Measurements from ENCODE around the gene RBPMS2. TPM values are rescaled to one million over a fixed set of nuclear protein-coding genes. Genes with fewer than 3 reads are reported as not detected.
A peak's percentile ranks its signal among the peaks of the same experiment; 100 is the strongest.

Gene RBPMS2
- total and polyA plus RNA-seq, 2 of the 4 experiments (the other 2 are of a cell fraction): 2.8 TPM; not detected in 1

- CTCF ChIA-PET: interaction anchor here (0.7 to 1.7 kb wide), 6 partner anchors 9 to 94 kb away, joined by 3 to 9 read pairs (median 4); no protein-coding TSS in a partner anchor
- dilution Hi-C loops (cut with HindIII; ENCODE audit: low sequenced_read_pairs, unreplicated experiment): no loop called here
Measured at GRCh38 chr15:64810497-64811326, 35.3 kb upstream of the RBPMS2 start.

More at GRCh38 chr15:64810497-64811326, 35.3 kb upstream of the RBPMS2 start:
- peak overlapping the region; percentile 82 for H2AFZ ChIP-seq (replicated peaks; ENCODE audit: low read length, poor library complexity)
- no peak overlapping the region for H3K27ac ChIP-seq (ENCODE audit: insufficient read depth, low read length)
- no peak overlapping the region for H3K18ac ChIP-seq (ENCODE audit: low read depth, low read length)
- DNase-seq: no peak
- 14% methylated on average over 1 of the region's 6 CpGs; no CpG with 5 or more reads in 1 of the 2 experiments for WGBS, 2 experiments (ENCODE audit: extremely low coverage in 2 of 2, insufficient read length in 1 of 2)
- ATAC-seq (ENCODE audit: low read depth): peak; percentile 9; the same call in 1 of the 2 replicates
- H3K9ac ChIP-seq (ENCODE audit: low read depth, low read length): no peak overlapping the region
- H2BK5ac ChIP-seq (ENCODE audit: low read depth, low read length, poor library complexity, severe bottlenecking): no peak overlapping the region
- no peak overlapping the region for H3K4me2 ChIP-seq (ENCODE audit: low read depth, low read length)
- H2BK15ac ChIP-seq (ENCODE audit: low read depth, low read length): no peak overlapping the region
- intact Hi-C loops (cut with micrococcal nuclease): loop anchor here (1.0 to 2.0 kb wide), 2 partner anchors 79 to 124 kb away; no protein-coding TSS in a partner anchor
- H2BK120ac ChIP-seq (ENCODE audit: low read depth, low read length): no peak overlapping the region
- no peak overlapping the region for H4K5ac ChIP-seq (ENCODE audit: low read depth, low read length)
- no peak overlapping the region for H3K14ac ChIP-seq (replicated peaks; ENCODE audit: low read depth, low read length)
- H3K4me1 ChIP-seq (ENCODE audit: control insufficient read depth, insufficient read depth, low read length): peaks cover 1% of the 10 kb centered on the region; the same call in 1 of the 2 replicates
- no peaks in the 10 kb centered on the region for H4K20me1 ChIP-seq (ENCODE audit: insufficient read depth, low read length)
- H3K9me3 ChIP-seq (ENCODE audit: control insufficient read depth, insufficient read depth, low read length): no peaks in the 10 kb centered on the region
- peak overlapping the region; percentile 31 for H2AK9ac ChIP-seq (replicated peaks; ENCODE audit: low read depth, low read length, poor library complexity)
- POLR2A ChIA-PET (ENCODE audit: unreplicated experiment): no interaction called here
- no peaks in the 10 kb centered on the region; the same call in 1 of the 2 replicates for H3K27me3 ChIP-seq (ENCODE audit: control insufficient read depth, insufficient read depth, low read length)
- BruUV-seq (replicated peaks): no TSS peak
- no peak overlapping the region for H3K23ac ChIP-seq (ENCODE audit: low read depth, low read length)
- no peak overlapping the region for H3K56ac ChIP-seq (ENCODE audit: extremely low read depth, insufficient read depth, low read length)
- H3K4me3 ChIP-seq (ENCODE audit: insufficient read depth, low read depth, low read length): no peak overlapping the region
- in situ Hi-C loops (cut with MboI; ENCODE audit: low sequenced_read_pairs): loop anchor here (5.0 kb wide), 1 partner anchor 78 kb away; no protein-coding TSS in a partner anchor
- H3K79me1 ChIP-seq (ENCODE audit: low read depth in 1 of 2, low read length in 2 of 2): no peaks in the 10 kb centered on the region
- H3K4ac ChIP-seq (ENCODE audit: low read depth, low read length): no peak overlapping the region
- H3K9me1 ChIP-seq (ENCODE audit: insufficient read depth, low read length): no peaks in the 10 kb centered on the region
- 0 out of 2 replicates have a peak overlapping the region, but pooled peaks have one; percentile 38 for H2AK5ac ChIP-seq (ENCODE audit: low read depth, low read length)
- TF ChIP-seq POLR2A (IDR thresholded peaks at IDR 0.05; ENCODE audit: low read depth, low read length) (no peak), FOS (IDR thresholded peaks at IDR 0.05; ENCODE audit: low read depth, low read length) (no peak), CHD1 (IDR thresholded peaks at IDR 0.05; ENCODE audit: low read depth, low read length) (no peak), CTCF (conservative IDR thresholded peaks at IDR 0.05; ENCODE audit: low read depth, low read length) (no peak), CEBPB (IDR thresholded peaks at IDR 0.05; ENCODE audit: low read depth, low read length) (no peak), MAFK (IDR thresholded peaks at IDR 0.05; ENCODE audit: low read depth, low read length) (no peak), SMC3 (IDR thresholded peaks at IDR 0.05; ENCODE audit: low read depth, low read length) (no peak), MXI1 (IDR thresholded peaks at IDR 0.05; ENCODE audit: borderline replicate concordance, low read depth, low read length) (no peak), USF2 (IDR thresholded peaks at IDR 0.05; ENCODE audit: low read depth, low read length) (no peak), RAD21 (IDR thresholded peaks at IDR 0.05; ENCODE audit: low read length) (no peak), MAZ (IDR thresholded peaks at IDR 0.05; ENCODE audit: borderline replicate concordance, low read depth, low read length) (no peak), BHLHE40 (IDR thresholded peaks at IDR 0.05; ENCODE audit: low read depth, low read length) (no peak)
- no peak overlapping the region for H2BK20ac ChIP-seq (ENCODE audit: low read depth, low read length)
- peak overlapping the region in 1 of 2 experiments; percentile 32; a peak in 1 of 4 replicates for H4K8ac ChIP-seq (ENCODE audit: low read depth in 2 of 2, low read length in 2 of 2)
- H4K91ac ChIP-seq (ENCODE audit: insufficient read depth, low read depth, low read length): no peak overlapping the region
- H3K36me3 ChIP-seq (ENCODE audit: control insufficient read depth, insufficient read depth, low read length): no peaks in the 10 kb centered on the region

Measured in IMR-90 (cell line).